Measurements from ENCODE around the gene KSR2.

- no peak for TF ChIP-seq EZH2phosphoT487 (IDR thresholded peaks at IDR 0.05; ENCODE audit: low read depth)
- TF ChIP-seq, protein P1, sequence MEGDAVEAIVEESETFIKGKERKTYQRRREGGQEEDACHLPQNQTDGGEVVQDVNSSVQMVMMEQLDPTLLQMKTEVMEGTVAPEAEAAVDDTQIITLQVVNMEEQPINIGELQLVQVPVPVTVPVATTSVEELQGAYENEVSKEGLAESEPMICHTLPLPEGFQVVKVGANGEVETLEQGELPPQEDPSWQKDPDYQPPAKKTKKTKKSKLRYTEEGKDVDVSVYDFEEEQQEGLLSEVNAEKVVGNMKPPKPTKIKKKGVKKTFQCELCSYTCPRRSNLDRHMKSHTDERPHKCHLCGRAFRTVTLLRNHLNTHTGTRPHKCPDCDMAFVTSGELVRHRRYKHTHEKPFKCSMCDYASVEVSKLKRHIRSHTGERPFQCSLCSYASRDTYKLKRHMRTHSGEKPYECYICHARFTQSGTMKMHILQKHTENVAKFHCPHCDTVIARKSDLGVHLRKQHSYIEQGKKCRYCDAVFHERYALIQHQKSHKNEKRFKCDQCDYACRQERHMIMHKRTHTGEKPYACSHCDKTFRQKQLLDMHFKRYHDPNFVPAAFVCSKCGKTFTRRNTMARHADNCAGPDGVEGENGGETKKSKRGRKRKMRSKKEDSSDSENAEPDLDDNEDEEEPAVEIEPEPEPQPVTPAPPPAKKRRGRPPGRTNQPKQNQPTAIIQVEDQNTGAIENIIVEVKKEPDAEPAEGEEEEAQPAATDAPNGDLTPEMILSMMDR (IDR thresholded peaks at IDR 0.05; ENCODE audit: low read depth, low read length): no peak
These were observed 322.3 kb downstream of the KSR2 start for GRCh38 chr12:117646520-117646919.

Measured in OCI-LY3 (cell line).